ENCODE data around the gene LCN10.

Gene LCN10

GRCh38 chr9:136754626-136755301, 12.0 kb upstream of the LCN10 start:
- DNase-seq (ENCODE audit: low read depth), result no peak

GRCh38 chr9:136754059-136754572, 11.4 kb upstream of the LCN10 start:
- no peak for DNase-seq (ENCODE audit: low read depth)

- DNase-seq (ENCODE audit: low read depth), result no peak
Measured at GRCh38 chr9:136753371-136754058, 10.8 kb upstream of the LCN10 start.

- DNase-seq (ENCODE audit: low read depth), result no peak
Measured at GRCh38 chr9:136751814-136752213, 9.1 kb upstream of the LCN10 start.

- DNase-seq (ENCODE audit: low read depth), result no peak
Measured at GRCh38 chr9:136751244-136751643, 8.5 kb upstream of the LCN10 start.

GRCh38 chr9:136750526-136750925, 7.8 kb upstream of the LCN10 start:
- no peak for DNase-seq (ENCODE audit: low read depth)

- DNase-seq (ENCODE audit: low read depth), result no peak
Measured at GRCh38 chr9:136748666-136749611, 6.2 kb upstream of the LCN10 start.

GRCh38 chr9:136748201-136748600, 5.5 kb upstream of the LCN10 start, which contains the start of gene LCN6:
Gene LCN6, minus strand, starts transcription at chr9:136748525. Its CDS starts 42 bp downstream, at chr9:136748483.
- DNase-seq (ENCODE audit: low read depth), result no peak

GRCh38 chr9:136747161-136748060, 4.7 kb upstream of the LCN10 start:
- DNase-seq (ENCODE audit: low read depth), result no peak

- DNase-seq (ENCODE audit: low read depth), result no peak
Measured at GRCh38 chr9:136746621-136747020, 3.9 kb upstream of the LCN10 start.

GRCh38 chr9:136746155-136746490, 3.4 kb upstream of the LCN10 start:
- DNase-seq (ENCODE audit: low read depth), result no peak

GRCh38 chr9:136745389-136746154, 2.8 kb upstream of the LCN10 start:
- DNase-seq (ENCODE audit: low read depth), result no peak

GRCh38 chr9:136744773-136745172, 2.0 kb upstream of the LCN10 start:
- DNase-seq (ENCODE audit: low read depth), result no peak

GRCh38 chr9:136743639-136744211, 985 bp upstream of the LCN10 start:
- DNase-seq (ENCODE audit: low read depth), result no peak

GRCh38 chr9:136741883-136742571, 713 bp downstream of the LCN10 start:
- DNase-seq (ENCODE audit: low read depth), result no peak

GRCh38 chr9:136740971-136741882, 1.5 kb downstream of the LCN10 start:
- no peak for DNase-seq (ENCODE audit: low read depth)

GRCh38 chr9:136740491-136740890, 2.2 kb downstream of the LCN10 start:
- DNase-seq (ENCODE audit: low read depth), result no peak

GRCh38 chr9:136740069-136740468, 2.7 kb downstream of the LCN10 start:
- no peak for DNase-seq (ENCODE audit: low read depth)
